Astrocyte of the spinal cord (primary cell): ENCODE results near the gene S1PR5.

Source experiments
- DNase-seq: peaks from one replicate; pipeline ENCODE4 v3.0.0; 2011; ENCODE audit warnings: low read depth, low spot score
- H3K4me3 ChIP-seq: 2 replicates; pipeline ENCODE4 v1.5.1; 2011; ENCODE audit warnings: low read depth, mild to moderate bottlenecking, low read length, moderate library complexity
- in situ Hi-C: cut with HindIII; loops from 2 replicates; pipeline ENCODE4 v1.10.0; 2017; ENCODE audit warnings: low sequenced_read_pairs
- TF ChIP-seq, protein P1 (sequence below): IDR thresholded peaks from 2 replicates; pipeline ENCODE4 v1.5.1; 2012; ENCODE audit warnings: low read depth, mild to moderate bottlenecking, low read length, inconsistent platforms

Gene S1PR5

DNA sequence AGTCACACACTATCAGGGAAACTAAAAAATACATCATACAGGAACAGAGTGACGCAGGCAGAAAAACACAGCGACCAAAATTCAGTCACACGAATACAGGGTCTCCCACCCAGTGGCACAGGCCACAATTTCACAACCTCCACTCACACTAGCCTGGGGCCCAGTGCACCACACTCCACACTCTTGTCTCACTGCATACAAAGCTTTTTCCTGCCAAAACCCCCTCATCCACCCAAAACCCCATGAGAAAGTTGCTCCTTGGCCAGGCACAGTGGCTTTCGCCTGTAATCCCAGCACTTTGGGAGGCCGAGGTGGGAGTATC, 1.2 kb downstream of the S1PR5 start:
- TF ChIP-seq, protein P1, sequence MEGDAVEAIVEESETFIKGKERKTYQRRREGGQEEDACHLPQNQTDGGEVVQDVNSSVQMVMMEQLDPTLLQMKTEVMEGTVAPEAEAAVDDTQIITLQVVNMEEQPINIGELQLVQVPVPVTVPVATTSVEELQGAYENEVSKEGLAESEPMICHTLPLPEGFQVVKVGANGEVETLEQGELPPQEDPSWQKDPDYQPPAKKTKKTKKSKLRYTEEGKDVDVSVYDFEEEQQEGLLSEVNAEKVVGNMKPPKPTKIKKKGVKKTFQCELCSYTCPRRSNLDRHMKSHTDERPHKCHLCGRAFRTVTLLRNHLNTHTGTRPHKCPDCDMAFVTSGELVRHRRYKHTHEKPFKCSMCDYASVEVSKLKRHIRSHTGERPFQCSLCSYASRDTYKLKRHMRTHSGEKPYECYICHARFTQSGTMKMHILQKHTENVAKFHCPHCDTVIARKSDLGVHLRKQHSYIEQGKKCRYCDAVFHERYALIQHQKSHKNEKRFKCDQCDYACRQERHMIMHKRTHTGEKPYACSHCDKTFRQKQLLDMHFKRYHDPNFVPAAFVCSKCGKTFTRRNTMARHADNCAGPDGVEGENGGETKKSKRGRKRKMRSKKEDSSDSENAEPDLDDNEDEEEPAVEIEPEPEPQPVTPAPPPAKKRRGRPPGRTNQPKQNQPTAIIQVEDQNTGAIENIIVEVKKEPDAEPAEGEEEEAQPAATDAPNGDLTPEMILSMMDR, result no peak
- DNase-seq, result no peak
- in situ Hi-C loops, result no loop called here
- H3K4me3 ChIP-seq, result no peak overlapping the region

DNA sequence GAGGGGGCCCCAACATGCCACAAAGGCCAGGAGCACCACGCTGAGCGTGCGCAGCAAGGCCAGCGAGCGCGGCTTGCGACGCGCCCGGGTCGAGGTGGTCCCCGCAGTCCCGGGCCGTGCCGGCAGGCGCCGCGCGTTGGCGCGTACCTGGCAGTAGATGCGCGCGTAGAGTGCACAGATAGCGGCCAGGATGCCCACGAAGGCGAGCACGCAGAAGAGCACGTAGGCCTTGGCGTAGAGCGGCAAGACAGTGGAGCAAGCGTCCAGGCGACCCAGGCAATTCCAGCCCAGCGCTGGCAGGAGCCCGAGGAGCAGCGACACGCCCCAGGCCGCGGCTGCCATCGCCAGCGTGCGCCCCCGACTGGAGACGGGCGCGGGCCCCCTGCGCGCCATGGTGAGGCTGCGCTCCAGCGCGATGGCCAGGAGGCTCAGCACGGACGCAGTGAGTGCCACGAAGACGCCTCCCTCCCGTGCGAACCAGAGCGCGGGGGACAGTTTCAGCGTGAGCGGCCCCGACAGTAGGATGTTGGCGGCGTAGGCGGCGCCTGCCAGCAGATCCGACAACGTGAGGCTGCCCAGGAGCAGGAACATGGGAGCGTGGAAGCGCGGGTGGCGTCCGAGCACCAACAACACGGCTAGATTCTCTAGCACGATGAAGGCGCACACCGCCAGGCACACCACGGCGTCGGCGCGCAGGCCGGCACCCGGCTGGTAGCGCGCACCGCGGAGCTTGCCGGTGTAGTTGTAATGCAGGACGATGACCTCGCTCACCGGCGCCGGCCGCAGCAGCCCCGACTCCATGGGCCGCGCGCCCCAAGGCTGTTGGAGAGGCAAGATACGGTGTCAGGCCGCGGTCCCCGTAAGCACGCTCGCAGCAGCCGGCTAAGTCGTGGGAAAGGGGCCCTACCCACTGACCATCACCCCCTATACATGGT, 2.8 kb downstream of the S1PR5 start:
- in situ Hi-C loops, result no loop called here
- DNase-seq, result no peak
- no peak overlapping the region for H3K4me3 ChIP-seq
- TF ChIP-seq, protein P1, result no peak

DNA sequence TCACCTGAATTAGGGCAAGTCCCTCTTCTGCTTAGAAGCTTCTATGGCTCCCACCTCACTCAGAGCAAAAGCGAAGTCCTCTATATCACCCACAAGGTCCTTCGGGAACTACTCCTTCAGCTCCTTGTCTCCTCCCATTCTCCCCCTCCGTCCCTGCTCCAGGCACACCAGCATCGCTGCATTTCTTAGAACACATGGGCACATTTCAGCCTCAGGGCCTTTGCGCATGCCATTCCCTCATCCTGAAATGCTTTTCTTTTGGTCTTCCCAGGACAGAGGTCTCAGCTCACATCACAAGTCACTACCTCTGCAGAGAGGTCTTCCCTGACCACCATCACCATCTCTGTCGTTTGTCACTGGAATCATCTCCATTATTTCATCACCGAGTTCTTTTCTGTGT, 4.0 kb downstream of the S1PR5 start:
- DNase-seq, result no peak
- TF ChIP-seq, protein P1, result no peak
- in situ Hi-C loops, result no loop called here
- H3K4me3 ChIP-seq, result no peak overlapping the region

DNA sequence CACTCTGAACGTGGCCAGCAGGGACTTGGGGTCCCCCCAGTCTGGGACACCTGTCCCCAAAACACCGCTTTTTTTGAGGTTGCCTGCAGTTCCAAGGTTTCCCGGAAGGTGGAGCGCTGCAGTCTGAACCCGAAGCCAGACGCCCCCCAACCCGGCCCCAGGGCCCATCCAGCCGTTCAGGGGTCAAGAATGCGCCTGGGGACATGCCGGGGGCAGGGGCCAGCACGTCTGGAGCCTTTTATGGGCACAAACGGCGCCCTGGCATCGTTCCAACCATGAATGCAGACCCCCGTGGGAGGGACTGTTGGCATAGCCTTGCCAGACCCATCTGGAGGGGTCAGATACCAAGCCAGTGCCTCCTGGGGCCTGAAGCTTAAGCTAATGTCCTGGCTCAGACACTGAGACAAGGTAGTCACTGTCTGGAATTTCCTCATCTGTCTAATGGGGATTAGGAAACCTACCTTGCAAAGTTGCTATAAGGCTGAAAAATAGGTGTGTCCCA, 6.9 kb downstream of the S1PR5 start:
- no peak for DNase-seq
- no peak overlapping the region for H3K4me3 ChIP-seq
- TF ChIP-seq, protein P1, result peak; percentile 78
- in situ Hi-C loops, result no loop called here

DNA sequence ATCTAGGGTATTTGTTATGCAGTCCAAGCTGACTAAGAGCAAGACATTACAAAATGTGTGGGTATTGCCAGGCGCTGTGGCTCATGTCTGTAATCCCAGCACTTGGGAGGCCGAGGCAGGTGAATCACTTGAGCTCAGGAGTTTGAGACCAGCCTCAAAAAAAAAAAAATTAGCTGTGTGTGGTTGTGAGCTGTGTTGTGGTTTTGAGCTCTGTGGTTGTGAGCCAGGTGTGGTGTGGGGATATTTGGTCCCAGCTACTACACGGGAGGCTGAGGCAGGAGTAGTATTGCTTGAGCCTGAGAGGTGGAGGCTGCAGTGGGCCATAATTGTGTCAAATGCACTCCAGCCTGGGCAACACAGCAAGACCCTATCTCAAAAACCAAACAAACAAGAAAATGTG, 8.5 kb downstream of the S1PR5 start:
- in situ Hi-C loops, result no loop called here
- H3K4me3 ChIP-seq, result no peak overlapping the region
- TF ChIP-seq, protein P1, result no peak
- peak; percentile 19 for DNase-seq

DNA sequence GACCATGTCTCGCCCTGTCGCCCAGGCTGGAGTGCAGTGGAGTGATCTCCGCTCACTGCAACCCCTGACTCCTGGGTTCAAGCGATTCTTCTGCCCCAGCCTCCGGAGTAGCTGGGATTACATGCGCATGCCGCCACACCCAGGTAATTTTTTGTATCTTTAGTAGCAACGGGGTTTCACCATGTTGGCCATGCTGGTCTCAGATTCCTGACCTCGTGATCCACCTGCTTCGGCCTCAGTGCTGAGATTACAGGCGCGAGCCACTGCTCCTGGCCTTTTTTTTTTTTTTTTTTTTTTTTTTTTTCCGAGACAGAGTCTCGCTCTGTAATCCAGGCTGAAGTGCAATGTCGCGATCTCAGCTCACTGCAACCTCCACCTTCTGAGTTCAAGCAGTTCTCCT, 9.2 kb downstream of the S1PR5 start:
- in situ Hi-C loops, result no loop called here
- H3K4me3 ChIP-seq, result no peak overlapping the region
- TF ChIP-seq, protein P1, result no peak
- no peak for DNase-seq
